Measurements from ENCODE around the gene EML3. TPM values are rescaled to one million over a fixed set of nuclear protein-coding genes. Genes with fewer than 3 reads are reported as not detected.

EML3 gene
- polyA plus RNA-seq, 3 donors: 32.2 to 40.6 (median 38.0) TPM

DNA sequence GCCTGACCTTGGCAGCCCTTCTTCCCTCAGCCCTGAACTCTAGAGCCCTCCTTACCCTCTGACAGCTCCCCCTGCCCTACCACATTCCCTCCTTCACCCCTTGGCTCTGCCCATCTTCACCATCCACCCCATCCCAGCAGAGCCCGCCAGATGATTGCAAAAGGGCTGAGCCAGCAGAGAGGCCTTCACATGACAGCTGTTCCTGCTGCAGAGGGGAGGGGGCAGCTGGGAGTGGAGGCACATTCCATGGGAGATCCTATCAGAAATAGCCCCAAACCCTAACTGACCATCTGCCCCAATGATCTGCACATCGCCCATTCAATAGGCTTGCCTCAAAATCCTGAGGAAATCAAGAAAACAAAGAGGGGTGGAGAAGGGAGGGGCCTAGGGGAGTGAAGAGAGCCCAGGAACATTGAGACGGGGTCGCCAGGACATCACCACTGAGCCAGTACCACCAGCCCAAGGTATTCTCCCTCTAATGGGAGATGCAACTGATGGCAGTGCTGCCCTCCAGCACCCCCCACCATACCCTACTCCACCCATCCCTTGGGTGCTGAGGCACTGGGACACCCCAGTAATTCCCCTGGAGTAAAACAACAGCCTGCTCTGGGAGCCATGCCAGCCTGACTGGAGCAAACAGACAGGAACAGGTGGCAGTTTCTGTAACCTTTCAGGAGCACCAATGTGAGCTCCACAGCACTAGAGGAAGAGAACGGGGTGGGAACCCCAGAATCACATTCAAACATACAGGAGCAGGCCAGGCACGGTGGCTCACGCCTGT, 58.0 kb downstream of the EML3 start:
- DNase-seq: no peak

DNA sequence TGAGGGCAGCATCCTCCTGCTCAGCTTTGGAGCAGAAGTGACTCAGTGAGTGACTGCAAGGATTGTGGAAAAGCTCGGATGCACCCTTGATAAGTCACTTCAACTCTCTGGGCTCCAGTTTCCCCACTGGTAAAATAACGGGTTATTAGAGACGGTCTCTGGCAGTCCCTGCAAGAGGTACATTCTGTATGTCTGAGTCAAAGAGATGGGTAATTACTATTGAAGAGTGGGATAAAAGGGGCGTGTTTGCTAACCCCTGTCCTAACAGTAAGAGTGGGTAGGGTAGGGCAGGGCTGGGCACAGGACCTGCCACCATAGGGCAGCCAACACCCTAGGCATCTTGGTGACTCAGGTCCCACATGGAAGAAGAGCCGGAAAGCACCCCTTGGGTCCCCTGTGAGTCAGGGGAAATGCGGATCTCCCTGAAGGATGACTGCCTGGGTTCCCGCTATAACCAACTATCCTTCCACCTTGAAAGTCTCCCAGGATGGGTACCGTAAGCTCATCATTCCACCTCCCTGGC, 58.7 kb downstream of the EML3 start:
- no peak for DNase-seq

DNA sequence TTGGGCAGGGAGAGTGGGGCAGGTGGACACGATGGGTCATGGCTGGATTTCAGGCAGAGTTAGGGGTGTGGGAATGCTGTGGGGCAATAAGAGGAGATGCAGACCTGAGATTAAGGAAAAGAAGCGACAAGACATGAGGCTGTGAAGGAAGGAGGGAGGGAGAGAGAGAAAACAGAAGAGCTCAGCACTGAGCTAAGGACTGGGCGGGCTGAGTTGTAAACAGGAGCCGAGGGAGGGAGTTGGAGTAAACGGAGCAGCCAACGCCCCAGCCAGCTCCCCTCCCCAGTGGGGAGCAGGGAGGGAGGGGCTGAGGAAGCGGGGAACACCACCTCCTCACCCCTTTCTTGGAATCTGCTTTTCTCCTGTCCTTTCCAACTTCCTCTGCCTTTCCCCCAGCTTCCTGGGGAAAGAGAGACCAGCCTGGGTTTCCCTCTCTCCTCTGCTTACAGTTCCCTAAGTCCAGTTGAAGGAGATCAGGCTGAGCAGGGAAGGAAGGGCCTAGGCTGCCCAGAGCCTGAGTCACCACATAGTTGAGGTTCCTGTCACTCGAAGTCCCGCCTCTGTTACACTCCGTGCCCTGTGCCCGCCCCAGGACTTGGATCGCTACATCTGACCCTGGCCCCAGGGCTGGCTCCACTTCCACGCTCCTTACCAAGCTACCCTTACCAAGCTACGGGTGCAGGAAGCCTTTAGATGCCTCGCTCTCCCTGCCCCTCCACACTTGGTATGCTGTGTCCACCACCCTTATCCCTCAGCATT, 59.3 kb downstream of the EML3 start:
- DNase-seq: peak; percentile 82

DNA sequence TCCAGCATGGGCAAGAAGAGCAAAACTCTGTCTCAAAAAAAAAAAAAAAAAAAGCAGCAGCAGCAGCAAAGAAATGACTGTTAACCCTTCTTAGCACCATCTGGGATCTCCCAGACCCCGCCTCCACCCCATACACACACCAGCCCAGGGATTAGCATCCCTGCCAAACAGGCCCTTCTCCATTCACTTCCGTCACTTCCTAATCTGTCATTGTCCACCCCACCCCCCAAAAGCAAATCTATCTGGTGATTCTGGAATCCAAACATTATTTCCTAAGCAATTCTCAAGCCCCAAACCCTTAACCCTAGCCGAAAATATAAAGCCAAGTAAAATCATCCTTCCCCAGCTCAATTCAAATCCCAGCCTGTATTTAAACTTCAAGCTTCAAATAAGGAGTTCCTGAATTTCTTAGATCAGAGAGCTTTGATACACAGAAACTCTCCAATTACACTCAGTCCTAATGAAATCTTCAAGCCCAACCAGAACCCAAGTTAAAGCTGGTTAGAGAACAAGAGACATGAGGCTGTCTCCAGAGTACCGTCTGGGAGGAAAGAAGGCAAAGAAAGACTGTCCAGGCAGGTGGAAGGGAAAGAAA, 60.0 kb downstream of the EML3 start:
- DNase-seq: no peak

Other genes starting within 250 kb of the EML3 start
- not detected for gene SCGB1A1, start 193.7 kb downstream of the EML3 start, polyA plus RNA-seq (ENCODE audit: insufficient read length in 3 of 3)
- gene AHNAK, start 66.0 kb downstream of the EML3 start, polyA plus RNA-seq (ENCODE audit: insufficient read length in 3 of 3): 100 to 1,000 TPM; 199 to 275 (median 229) TPM
- 1,000 to 10,000 TPM; 2,197 to 2,450 (median 2,385) TPM for gene EEF1G, start 38.9 kb downstream of the EML3 start, polyA plus RNA-seq (ENCODE audit: insufficient read length in 3 of 3)
- 10 to 100 TPM; 22.1 to 30.2 (median 25.6) TPM for gene TUT1, start 21.3 kb downstream of the EML3 start, polyA plus RNA-seq (ENCODE audit: insufficient read length in 3 of 3)
- 10 to 100 TPM; 95.7 to 98.2 (median 96.5) TPM for gene MTA2, start 10.9 kb downstream of the EML3 start, polyA plus RNA-seq (ENCODE audit: insufficient read length in 3 of 3)
- 1 to 10 TPM; 2.7 to 4.6 (median 3.1) TPM for gene ROM1, start 482 bp upstream of the EML3 start, polyA plus RNA-seq (ENCODE audit: insufficient read length in 3 of 3)
- gene B3GAT3, start 9.2 kb upstream of the EML3 start, polyA plus RNA-seq (ENCODE audit: insufficient read length in 3 of 3): 10 to 100 TPM; 37.4 to 45.4 (median 38.7) TPM
- 100 to 1,000 TPM; 371 to 407 (median 392) TPM for gene GANAB, start 33.8 kb upstream of the EML3 start, polyA plus RNA-seq (ENCODE audit: insufficient read length in 3 of 3)
- 10 to 100 TPM; 21.5 to 24.8 (median 23.5) TPM for gene INTS5, start 40.5 kb upstream of the EML3 start, polyA plus RNA-seq (ENCODE audit: insufficient read length in 3 of 3)
- gene C11orf98, start 52.4 kb upstream of the EML3 start, polyA plus RNA-seq (ENCODE audit: insufficient read length in 3 of 3): 10 to 100 TPM; 57.7 to 62.1 (median 60.3) TPM
- 1 to 10 TPM; 5.1 to 6.6 (median 6.0) TPM for gene CSKMT, start 52.5 kb upstream of the EML3 start, polyA plus RNA-seq (ENCODE audit: insufficient read length in 3 of 3)
- gene UQCC3, start 58.9 kb upstream of the EML3 start, polyA plus RNA-seq (ENCODE audit: insufficient read length in 3 of 3): 10 to 100 TPM; 10.4 to 13.1 (median 12.9) TPM
- 10 to 100 TPM in 2 of 3 donors, 1 to 10 TPM in 1; 8.6 to 11.6 (median 10.6) TPM for gene LBHD1, start 59.5 kb upstream of the EML3 start, polyA plus RNA-seq (ENCODE audit: insufficient read length in 3 of 3)
- gene UBXN1, start 66.3 kb upstream of the EML3 start, polyA plus RNA-seq (ENCODE audit: insufficient read length in 3 of 3): 100 to 1,000 TPM; 151 to 204 (median 191) TPM
- 1 to 10 TPM in 2 of 3 donors, under 1 TPM in 1; 0.68 to 1.0 (median 1.0) TPM for gene LRRN4CL, start 76.8 kb upstream of the EML3 start, polyA plus RNA-seq (ENCODE audit: insufficient read length in 3 of 3)
- gene BSCL2, start 94.6 kb upstream of the EML3 start, polyA plus RNA-seq (ENCODE audit: insufficient read length in 3 of 3): 10 to 100 TPM; 65.7 to 72.7 (median 68.1) TPM
- gene GNG3, start 94.9 kb upstream of the EML3 start, polyA plus RNA-seq (ENCODE audit: insufficient read length in 3 of 3): 1 to 10 TPM; 2.1 to 3.6 (median 2.5) TPM
- gene HNRNPUL2, start 114.7 kb upstream of the EML3 start, polyA plus RNA-seq (ENCODE audit: insufficient read length in 3 of 3): 10 to 100 TPM; 79.1 to 92.4 (median 86.0) TPM
- gene TTC9C, start 115.7 kb upstream of the EML3 start, polyA plus RNA-seq (ENCODE audit: insufficient read length in 3 of 3): 10 to 100 TPM; 37.0 to 48.6 (median 45.8) TPM
- gene ZBTB3, start 141.4 kb upstream of the EML3 start, polyA plus RNA-seq (ENCODE audit: insufficient read length in 3 of 3): 10 to 100 TPM in 1 of 3 donors, 1 to 10 TPM in 2; 8.1 to 10.4 (median 9.4) TPM
- 100 to 1,000 TPM; 133 to 173 (median 153) TPM for gene POLR2G, start 148.8 kb upstream of the EML3 start, polyA plus RNA-seq (ENCODE audit: insufficient read length in 3 of 3)
- 10 to 100 TPM; 32.9 to 44.1 (median 40.0) TPM for gene TAF6L, start 158.6 kb upstream of the EML3 start, polyA plus RNA-seq (ENCODE audit: insufficient read length in 3 of 3)
- gene TMEM179B, start 174.6 kb upstream of the EML3 start, polyA plus RNA-seq (ENCODE audit: insufficient read length in 3 of 3): 10 to 100 TPM; 67.7 to 75.2 (median 71.3) TPM
- 10 to 100 TPM; 30.6 to 31.6 (median 31.1) TPM for gene TMEM223, start 179.2 kb upstream of the EML3 start, polyA plus RNA-seq (ENCODE audit: insufficient read length in 3 of 3)
- 100 to 1,000 TPM; 117 to 137 (median 126) TPM for gene NXF1, start 192.7 kb upstream of the EML3 start, polyA plus RNA-seq (ENCODE audit: insufficient read length in 3 of 3)
- 10 to 100 TPM; 50.5 to 59.2 (median 54.7) TPM for gene STX5, start 219.3 kb upstream of the EML3 start, polyA plus RNA-seq (ENCODE audit: insufficient read length in 3 of 3)
- gene TEX54, start 220.1 kb upstream of the EML3 start, polyA plus RNA-seq (ENCODE audit: insufficient read length in 3 of 3): under 1 TPM in 2 of 3 donors, not detected in 1; 0.36 to 0.65 TPM
- 10 to 100 TPM; 38.1 to 49.6 (median 47.0) TPM for gene WDR74, start 226.8 kb upstream of the EML3 start, polyA plus RNA-seq (ENCODE audit: insufficient read length in 3 of 3)